Spleen (tissue), 11 donors: Measurements from ENCODE around the gene CNOT2. TPM values are rescaled to one million over a fixed set of nuclear protein-coding genes. Genes with fewer than 3 reads are reported as not detected.

Experiments
- DNase-seq: peaks from one replicate; pipeline ENCODE4 v3.0.0-alpha.2; 2020
- H3K27ac ChIP-seq, 8 donors: fragments of 200-600 bp; sonication (generic) in 7 of 8; 1 replicate in 4 of 8; 2 replicates in 4 of 8; pipeline versions ENCODE4 v1.5.0 to v1.8.0; 2016 to 2021; ENCODE audit warnings: inconsistent platforms in 4 of 8, mild to moderate bottlenecking in 4 of 8, moderate library complexity in 1 of 8
- H3K27me3 ChIP-seq, 7 donors: fragments of 200-600 bp; sonication (generic) in 6 of 7; replicated peaks in 1 of 7; 1 replicate in 4 of 7; 2 replicates in 3 of 7; pipeline versions ENCODE4 v1.5.0 to v1.8.0; 2016 to 2021; ENCODE audit warnings: inconsistent platforms in 3 of 7, mild to moderate bottlenecking in 1 of 7
- H3K36me3 ChIP-seq, 6 donors: fragments of 200-600 bp; sonication (generic) in 5 of 6; 1 replicate in 4 of 6; 2 replicates in 2 of 6; pipeline versions ENCODE4 v1.5.0 to v1.8.0; 2016 to 2021; ENCODE audit warnings: inconsistent platforms in 2 of 6
- H3K4me1 ChIP-seq, 6 donors: fragments of 200-600 bp; sonication (generic) in 5 of 6; 1 replicate in 3 of 6; 2 replicates in 3 of 6; pipeline versions ENCODE4 v1.5.0 to v1.8.0; 2016 to 2021; ENCODE audit warnings: inconsistent platforms in 3 of 6
- H3K4me3 ChIP-seq, 8 donors: fragments of 200-600 bp; sonication (generic) in 7 of 8; 1 replicate in 4 of 8; 2 replicates in 4 of 8; pipeline versions ENCODE4 v1.5.0 to v1.8.0; 2016 to 2021; ENCODE audit warnings: inconsistent platforms in 4 of 8, mild to moderate bottlenecking in 4 of 8, moderate library complexity in 2 of 8
- H3K9me3 ChIP-seq, 8 donors: fragments of 200-600 bp; sonication (generic) in 7 of 8; 1 replicate in 4 of 8; 2 replicates in 4 of 8; pipeline versions ENCODE4 v1.5.0 to v1.8.0; 2016 to 2021; ENCODE audit warnings: inconsistent platforms in 4 of 8
- CTCF ChIP-seq, 11 experiments: fragments of 200-600 bp in 7 of 11; fragments of 450-650 bp in 4 of 11; sonication (generic) in 4 of 11; IDR thresholded peaks in 8 of 11; conservative IDR thresholded peaks in 3 of 11; 1 replicate in 7 of 11; 2 replicates in 4 of 11; pipeline versions ENCODE4 v1.4.0 to v1.8.0; 2016 to 2021; ENCODE audit warnings: antibody characterized with exemption in 11 of 11, inconsistent platforms in 4 of 11, mild to moderate bottlenecking in 1 of 11
- POLR2A ChIP-seq, 3 donors: fragments of 450-650 bp; IDR thresholded peaks; one replicate each; pipeline ENCODE4 v1.5.1; 2017; ENCODE audit warnings: antibody characterized with exemption in 3 of 3, mild to moderate bottlenecking in 1 of 3
- POLR2AphosphoS5 ChIP-seq, 3 donors: sonication (generic); formaldehyde crosslinking; IDR thresholded peaks; one replicate each; pipeline ENCODE4 v1.5.1; 2017; ENCODE audit warnings: antibody characterized with exemption in 3 of 3
- WGBS, 5 donors: extraction: QIAGEN DNeasy Blood & Tissue Kit in 3 of 5; methylation state at CpG; one replicate each; pipeline versions ENCODE4 v1.1.5 to v1.1.7; 2013 to 2018; 5-methylcytosine and 5-hydroxymethylcytosine counted together
- intact Hi-C: fragments of 100-400 bp; cut with DNase I; formaldehyde crosslinking; loops from one replicate; pipeline ENCODE4 v1.15.0; 2023; ENCODE audit warnings: low total_unique reads
- polyA plus RNA-seq, 3 donors: library from polyadenylated mRNA; stranded (reverse); fragments of 200-250 nt; gene quantifications; one replicate each; pipeline ENCODE4 v1.2.1, GENCODE V29; 2013
- total RNA-seq, 7 donors: library from RNA; depleted of rRNA in 3 of 7; stranded (reverse); fragments of >200 nt in 3 of 7; fragmentation: NEBNext Ultra II Directional in 4 of 7; extraction: Animal tissue kit (Norgen Biotek cat#: 25700) in 4 of 7; gene quantifications; one replicate each; pipeline versions ENCODE4 v1.1.0 to v1.2.1, GENCODE V29; 2016 to 2021
- donor health status: healthy with polysubstance abuse.
- donor health status: DM: no; HTN: no; CAD: no; lungs with moderate emphysema.
- donor health status: DM: no; HTN: no; CAD: no.
- donor health status: Bipolar disorder and iron deficiency.
- donor health status: healthy.
- donor health status: DM: no; HTN: no; CAD: no.
- donor health status: DM: yes; HTN: yes; CAD: no.

The CNOT2 gene
- total and polyA plus RNA-seq, 10 donors, result 27.4 to 212 (median 97.7) TPM

GRCh38 chr12:70353780-70354660 is 110.8 kb downstream of the CNOT2 start:
- no peak for TF ChIP-seq POLR2AphosphoS5 (IDR thresholded peaks at IDR 0.05)
- no peak for TF ChIP-seq POLR2A (IDR thresholded peaks at IDR 0.05)
- no peak for TF ChIP-seq CTCF (IDR thresholded peaks at IDR 0.05 in 8 of 11, conservative IDR thresholded peaks at IDR 0.05 in 3 of 11)
- 70 to 77% (median 75%) methylated on average over 6 of the region's 6 CpGs for WGBS, 5 donors

DNA sequence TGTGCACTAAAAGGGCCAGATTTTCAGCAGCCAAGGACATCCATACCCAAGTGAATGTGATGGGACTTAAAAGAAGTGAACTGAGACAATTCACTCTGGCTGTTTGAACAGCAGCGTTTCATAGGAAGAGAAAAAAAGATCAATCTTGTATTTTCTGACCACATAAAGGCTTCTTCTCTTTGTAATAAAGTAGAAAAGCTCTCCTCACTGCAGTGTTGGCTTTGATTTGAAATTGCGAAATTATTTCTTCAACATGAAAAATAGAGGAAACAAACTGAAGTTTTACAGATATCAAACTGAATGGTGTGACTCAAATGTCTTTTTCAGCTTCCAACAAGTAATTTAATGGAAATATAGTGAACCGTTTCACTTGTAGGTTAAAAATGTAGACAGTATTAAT is 111.6 kb downstream of the CNOT2 start:
- Histone ChIP-seq H3K27me3 (no peaks in the 10 kb centered on the region), H3K4me3 (no peak overlapping the region), H3K27ac (peak overlapping the region in 4 of 8 donors; percentile 4 to 51 (median 29)), H3K4me1 (peaks cover 0 to 19% (median 3%) of the 10 kb centered on the region in 6 donors), H3K36me3 (peaks cover 0 to 40% (median 6%) of the 10 kb centered on the region in 6 donors), H3K9me3 (no peaks in the 10 kb centered on the region)
- 64 to 75% (median 68%) methylated on average over 3 of the region's 3 CpGs for WGBS, 5 donors
- intact Hi-C loops, result loop anchor here (10.0 kb wide), 1 partner anchor 110 kb away; the partner anchor contains the start of gene CNOT2
- TF ChIP-seq CTCF (IDR thresholded peaks at IDR 0.05 in 8 of 11, conservative IDR thresholded peaks at IDR 0.05 in 3 of 11) (no peak), POLR2A (IDR thresholded peaks at IDR 0.05) (no peak), POLR2AphosphoS5 (IDR thresholded peaks at IDR 0.05) (no peak)
- no peak for DNase-seq

More at GRCh38 chr12:70353780-70354660, 110.8 kb downstream of the CNOT2 start:
- no peak overlapping the region for H3K4me3 ChIP-seq
- intact Hi-C loops, result loop anchor here (10.0 kb wide), 1 partner anchor 109 kb away; the partner anchor contains the start of gene CNOT2
- H3K36me3 ChIP-seq, result peaks cover 0 to 42% (median 6%) of the 10 kb centered on the region in 6 donors
- no peak for DNase-seq
- no peaks in the 10 kb centered on the region for H3K9me3 ChIP-seq
- peaks cover 0 to 19% (median 3%) of the 10 kb centered on the region in 6 donors for H3K4me1 ChIP-seq
- H3K27me3 ChIP-seq, result no peaks in the 10 kb centered on the region
- H3K27ac ChIP-seq, result peak overlapping the region in 4 of 8 donors; percentile 11 to 51 (median 46)

DNA sequence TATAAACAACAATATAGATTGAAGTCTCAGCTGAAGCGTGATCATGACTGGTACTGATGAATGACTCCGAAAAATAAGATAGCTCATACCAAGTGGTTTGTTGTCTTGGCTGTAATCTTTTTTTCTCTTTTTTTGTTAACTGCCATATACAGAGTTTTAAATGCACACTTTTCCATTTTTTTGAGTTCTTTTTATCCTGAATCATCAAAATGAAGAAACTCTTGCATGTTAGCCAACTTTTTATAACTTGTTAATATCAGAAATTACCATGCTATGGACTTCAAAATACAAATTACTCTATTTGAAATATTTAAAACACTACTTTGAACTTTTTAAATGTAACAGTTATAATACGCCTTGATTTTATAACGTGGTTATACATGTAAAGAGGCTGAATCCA is 112.7 kb downstream of the CNOT2 start:
- Histone ChIP-seq H3K36me3 (peaks cover 0 to 37% (median 6%) of the 10 kb centered on the region in 6 donors), H3K4me3 (no peak overlapping the region), H3K27me3 (no peaks in the 10 kb centered on the region), H3K9me3 (no peaks in the 10 kb centered on the region), H3K4me1 (peaks cover 0 to 19% (median 3%) of the 10 kb centered on the region in 6 donors), H3K27ac (no peak overlapping the region)
- no peak for TF ChIP-seq CTCF (IDR thresholded peaks at IDR 0.05 in 8 of 11, conservative IDR thresholded peaks at IDR 0.05 in 3 of 11)
- TF ChIP-seq POLR2A (IDR thresholded peaks at IDR 0.05), result no peak
- no peak for TF ChIP-seq POLR2AphosphoS5 (IDR thresholded peaks at IDR 0.05)
- 97 to 100% (median 97%) methylated on average over 4 of the region's 4 CpGs for WGBS, 5 donors
- intact Hi-C loops, result loop anchor here (10.0 kb wide), 1 partner anchor 111 kb away; the partner anchor contains the start of gene CNOT2
- DNase-seq, result no peak
